HG03025 (cell line): ENCODE data around the gene PGAM4.
"Not testable (repeated sequence)": the region's sequence is repeated elsewhere in the genome, so short reads cannot be mapped to it uniquely, and the experiment has no call there.

Source experiments
- ATAC-seq: cut with Tn5 transposase; IDR thresholded peaks from one replicate; pipeline ENCODE4 v1.9.1; 2021; ENCODE audit warnings: mild to moderate bottlenecking, moderate library complexity; ENCODE audit not compliant: unreplicated experiment, low FRiP score

Gene PGAM4

GRCh38 chrX:77930581-77930980 lies 38.9 kb downstream of the PGAM4 start:
- no peak for ATAC-seq

GRCh38 chrX:77925764-77926163 lies 43.7 kb downstream of the PGAM4 start:
- ATAC-seq = no peak

- no peak for ATAC-seq
Observed at GRCh38 chrX:77924320-77924859, 45.0 kb downstream of the PGAM4 start.

- ATAC-seq = no peak
Observed at GRCh38 chrX:77922787-77923186, 46.7 kb downstream of the PGAM4 start.

- ATAC-seq = not testable (repeated sequence)
Observed at GRCh38 chrX:77919370-77919769, 50.1 kb downstream of the PGAM4 start.

GRCh38 chrX:77918568-77918967 lies 50.9 kb downstream of the PGAM4 start:
- ATAC-seq = no peak
